H9 (cell line): ENCODE results near the gene COX5A. TPM values are rescaled to one million over a fixed set of nuclear protein-coding genes. Genes with fewer than 3 reads are reported as not detected.

Experiments used
- DNase-seq: peaks from one replicate; pipeline ENCODE4 v3.0.0-alpha.2; 2017
- H2AFZ ChIP-seq: one replicate; pipeline ENCODE4 v1.6.1; 2013; ENCODE audit warnings: mild to moderate bottlenecking, low read length, control low read depth, moderate library complexity
- H2AK5ac ChIP-seq: 2 replicates; pipeline ENCODE4 v1.6.1; 2013; ENCODE audit warnings: low read length, control low read depth, mixed read lengths; ENCODE audit not compliant: insufficient read length
- H2BK120ac ChIP-seq: one replicate; pipeline ENCODE4 v1.6.1; 2013; ENCODE audit warnings: low read depth, mild to moderate bottlenecking, low read length, control low read depth, inconsistent platforms; ENCODE audit not compliant: poor library complexity, severe bottlenecking
- H2BK12ac ChIP-seq: 2 replicates; pipeline ENCODE4 v1.6.1; 2013; ENCODE audit warnings: low read length, control low read depth, mixed read lengths, low read depth; ENCODE audit not compliant: insufficient read length
- H2BK15ac ChIP-seq: 2 replicates; pipeline ENCODE4 v1.6.1; 2013; ENCODE audit warnings: low read depth, low read length, control low read depth
- H2BK20ac ChIP-seq: one replicate; pipeline ENCODE4 v1.6.1; 2013; ENCODE audit warnings: low read depth, mild to moderate bottlenecking, low read length, control low read depth, inconsistent platforms; ENCODE audit not compliant: poor library complexity, severe bottlenecking
- H2BK5ac ChIP-seq: 2 replicates; pipeline ENCODE4 v1.6.1; 2013; ENCODE audit warnings: low read length, control low read depth, mixed read lengths; ENCODE audit not compliant: insufficient read length
- H3K14ac ChIP-seq: 2 replicates; pipeline ENCODE4 v1.6.1; 2013; ENCODE audit warnings: low read length, control low read depth; ENCODE audit not compliant: insufficient read depth
- H3K18ac ChIP-seq: 2 replicates; pipeline ENCODE4 v1.6.1; 2013; ENCODE audit warnings: low read depth, mild to moderate bottlenecking, mixed read lengths, low read length, control low read depth; ENCODE audit not compliant: insufficient read length
- H3K23ac ChIP-seq: 2 replicates; pipeline ENCODE4 v1.6.1; 2013; ENCODE audit warnings: low read length, control low read depth, mixed read lengths, low read depth; ENCODE audit not compliant: insufficient read length
- H3K23me2 ChIP-seq: 2 replicates; pipeline ENCODE4 v1.6.1; 2013; ENCODE audit warnings: low read depth, mild to moderate bottlenecking, mixed read lengths, low read length, control low read depth; ENCODE audit not compliant: insufficient read length, poor library complexity, severe bottlenecking
- H3K27ac ChIP-seq: 2 replicates; pipeline ENCODE4 v1.5.1; 2013; ENCODE audit warnings: low read length, control low read depth, mixed read lengths, low read depth; ENCODE audit not compliant: insufficient read length
- H3K27me3 ChIP-seq: 2 replicates; pipeline ENCODE4 v1.6.1; 2013; ENCODE audit warnings: low read length, control low read depth, inconsistent platforms; ENCODE audit not compliant: insufficient read depth
- H3K4ac ChIP-seq: 2 replicates; pipeline ENCODE4 v1.6.1; 2013; ENCODE audit warnings: low read depth, mild to moderate bottlenecking, control low read depth, inconsistent platforms, low read length, moderate library complexity
- H3K4me1 ChIP-seq: 2 replicates; pipeline ENCODE4 v1.6.1; 2013; ENCODE audit warnings: low read length, control low read depth, inconsistent platforms; ENCODE audit not compliant: insufficient read depth
- H3K4me2 ChIP-seq: 2 replicates; pipeline ENCODE4 v1.6.1; 2013; ENCODE audit warnings: low read length, control low read depth, mixed read lengths; ENCODE audit not compliant: insufficient read length, insufficient read depth
- H3K56ac ChIP-seq: 2 replicates; pipeline ENCODE4 v1.6.1; 2013; ENCODE audit warnings: low read depth, mild to moderate bottlenecking, mixed read lengths, low read length, control low read depth; ENCODE audit not compliant: insufficient read length
- H3K79me1 ChIP-seq: 2 replicates; pipeline ENCODE4 v1.6.1; 2013; ENCODE audit warnings: low read depth, mild to moderate bottlenecking, moderate library complexity, low read length, control low read depth, inconsistent platforms; ENCODE audit not compliant: insufficient read depth, poor library complexity, severe bottlenecking
- H3K79me2 ChIP-seq: 2 replicates; pipeline ENCODE4 v1.6.1; 2013; ENCODE audit warnings: low read length, control low read depth, inconsistent platforms; ENCODE audit not compliant: insufficient read depth
- H3K9ac ChIP-seq: 2 replicates; pipeline ENCODE4 v1.6.1; 2013; ENCODE audit warnings: low read length, control low read depth, mixed read lengths; ENCODE audit not compliant: insufficient read length; ENCODE audit errors: extremely low read depth
- H3K9me3 ChIP-seq: one replicate; pipeline ENCODE4 v1.6.1; 2013; ENCODE audit warnings: low read depth, low read length, inconsistent platforms; ENCODE audit not compliant: control insufficient read depth
- H3T11ph ChIP-seq: one replicate; pipeline ENCODE4 v1.6.1; 2013; ENCODE audit warnings: mild to moderate bottlenecking, low read length, control low read depth, inconsistent platforms
- H4K20me1 ChIP-seq: one replicate; pipeline ENCODE4 v1.6.1; 2013; ENCODE audit not compliant: control insufficient read depth, insufficient read length, insufficient read depth
- H4K5ac ChIP-seq: 2 replicates; pipeline ENCODE4 v1.6.1; 2013; ENCODE audit warnings: low read depth, mild to moderate bottlenecking, mixed read lengths, low read length, control low read depth; ENCODE audit not compliant: insufficient read length
- H4K8ac ChIP-seq: replicated peaks from 2 replicates; pipeline ENCODE4 v1.6.1; 2013; ENCODE audit warnings: low read length, control low read depth, mixed read lengths, low read depth; ENCODE audit not compliant: insufficient read length
- H4K91ac ChIP-seq: 2 replicates; pipeline ENCODE4 v1.6.1; 2013; ENCODE audit warnings: low read depth, mild to moderate bottlenecking, moderate library complexity, mixed read lengths, low read length, control low read depth; ENCODE audit not compliant: insufficient read length
- H3K27ac Mint-ChIP-seq, 3 experiments: 2 replicates in 2 of 3; 3 replicates in 1 of 3; pipeline ENCODE4 v1.8.0; 2020 to 2021; ENCODE audit warnings: mixed read lengths in 3 of 3, mild to moderate bottlenecking in 1 of 3, moderate library complexity in 1 of 3
- H3K27me3 Mint-ChIP-seq: 2 replicates; pipeline ENCODE4 v1.8.0; 2021; ENCODE audit warnings: low read depth, mild to moderate bottlenecking, moderate library complexity, mixed read lengths
- H3K36me3 Mint-ChIP-seq, 3 experiments: 2 replicates in 2 of 3; 3 replicates in 1 of 3; pipeline ENCODE4 v1.8.0; 2020 to 2021; ENCODE audit warnings: low read depth in 3 of 3, mixed read lengths in 3 of 3; ENCODE audit not compliant: insufficient read depth in 1 of 3
- H3K4me1 Mint-ChIP-seq, 2 experiments: 2 replicates each; pipeline ENCODE4 v1.8.0; 2020; ENCODE audit warnings: mixed read lengths in 2 of 2
- H3K4me3 Mint-ChIP-seq, 2 experiments: 2 replicates in 1 of 2; 3 replicates in 1 of 2; pipeline ENCODE4 v1.8.0; 2020 to 2021; ENCODE audit warnings: mild to moderate bottlenecking in 2 of 2, mixed read lengths in 2 of 2, moderate library complexity in 1 of 2
- H3K9me3 Mint-ChIP-seq, 2 experiments: 2 replicates in 1 of 2; 3 replicates in 1 of 2; pipeline ENCODE4 v1.8.0; 2020; ENCODE audit warnings: mild to moderate bottlenecking in 2 of 2, mixed read lengths in 2 of 2, moderate library complexity in 1 of 2
- WGBS: extraction: QIAGEN DNeasy Blood & Tissue Kit; methylation state at CpG from one replicate; pipeline ENCODE4 v1.1.7; 2013; ENCODE audit warnings: missing lambda C conversion rate, low lambda C conversion rate, mixed read lengths; ENCODE audit not compliant: insufficient read length; ENCODE audit errors: extremely low coverage; 5-methylcytosine and 5-hydroxymethylcytosine counted together
- total RNA-seq: library from RNA; stranded (reverse); gene quantifications from 2 replicates; pipeline ENCODE4 v1.2.1, GENCODE V29; 2021
- TF ChIP-seq, protein P1 (sequence below): fragments of 200-600 bp; sonication (generic); conservative IDR thresholded peaks from 3 replicates; pipeline ENCODE4 v1.8.0; 2021; ENCODE audit warnings: antibody characterized with exemption, mild to moderate bottlenecking

COX5A gene
- total RNA-seq, 1 experiment from 2014 or later: 331 TPM

DNA sequence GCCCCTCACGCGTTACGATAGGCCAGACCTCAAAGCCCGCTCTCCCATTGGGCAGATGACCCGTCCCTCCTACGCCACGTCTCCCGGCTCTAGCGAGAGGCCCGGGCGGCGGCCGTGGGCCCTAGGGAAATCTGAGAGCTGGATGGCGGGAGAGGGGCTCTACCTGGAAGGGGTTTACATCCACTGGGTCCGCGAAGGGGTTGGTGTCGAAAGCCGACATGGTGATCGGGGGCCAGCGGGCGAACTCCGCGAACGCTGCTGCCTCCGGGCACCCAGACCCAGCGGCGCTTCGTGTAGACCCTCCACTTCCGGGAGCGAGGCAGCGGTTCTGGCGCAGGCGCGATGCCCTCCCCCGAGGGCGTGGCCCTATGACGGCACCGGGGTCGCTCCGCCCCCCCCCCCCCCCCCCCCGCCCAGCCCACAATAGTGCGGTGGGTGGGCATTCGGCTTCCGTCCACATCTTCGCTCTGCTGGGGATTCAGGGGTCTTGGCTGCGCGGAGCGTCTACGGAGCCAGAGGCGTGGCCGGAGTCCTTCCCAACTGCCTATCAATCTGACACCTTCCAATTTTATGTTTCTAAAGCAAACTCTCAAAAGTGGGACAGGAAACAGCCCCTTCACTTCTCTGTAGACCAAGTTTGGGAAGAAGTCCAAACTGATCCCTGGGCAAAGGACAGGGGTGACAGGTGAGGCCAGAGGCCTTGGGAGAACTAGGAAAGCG lies 64.7 kb downstream of the COX5A start, which contains the start of gene SCAMP2:
Gene SCAMP2 (minus strand): TSS at position 330 of the 720 bp plus-strand sequence. CDS start 110 bp downstream, at position 220.
- no CpG with 5 or more reads among the region's 52 CpGs for WGBS

More for the DNA sequence above, 64.7 kb downstream of the COX5A start, which contains the start of gene SCAMP2:
- peak within 1 kb of the TSS; percentile 79 to 98 (median 98) for H3K27ac Mint-ChIP-seq
- no peaks in the 10 kb centered on the region for H3K4me1 ChIP-seq
- no peaks in the 10 kb centered on the region for H4K20me1 ChIP-seq
- H2BK120ac ChIP-seq: no peak within 1 kb of the TSS
- no peak within 1 kb of the TSS for H3K4ac ChIP-seq
- H3K4me3 Mint-ChIP-seq: peak within 1 kb of the TSS; percentile 89 to 92
- H2AFZ ChIP-seq: peak within 1 kb of the TSS; percentile 4
- no peak within 1 kb of the TSS for H3K27ac ChIP-seq
- no peak within 1 kb of the TSS for H4K5ac ChIP-seq
- peaks cover under 1% of the 10 kb centered on the region in 2 experiments; a peak in 2 of 5 replicates for H3K9me3 Mint-ChIP-seq
- no peaks in the 10 kb centered on the region for H3K27me3 ChIP-seq
- no peaks in the 10 kb centered on the region for H3K9me3 ChIP-seq
- H2BK5ac ChIP-seq: no peak within 1 kb of the TSS
- no peak within 1 kb of the TSS for H2BK15ac ChIP-seq
- H3K23me2 ChIP-seq: peaks cover 12% of the 10 kb centered on the region
- peaks cover 3 to 18% (median 4%) of the 10 kb centered on the region in 3 experiments; a peak in 6 of 7 replicates for H3K36me3 Mint-ChIP-seq
- no peak within 1 kb of the TSS for H2BK12ac ChIP-seq
- peaks cover 11% of the 10 kb centered on the region; the same call in 1 of the 2 replicates for H3K79me2 ChIP-seq
- TF ChIP-seq, protein P1, sequence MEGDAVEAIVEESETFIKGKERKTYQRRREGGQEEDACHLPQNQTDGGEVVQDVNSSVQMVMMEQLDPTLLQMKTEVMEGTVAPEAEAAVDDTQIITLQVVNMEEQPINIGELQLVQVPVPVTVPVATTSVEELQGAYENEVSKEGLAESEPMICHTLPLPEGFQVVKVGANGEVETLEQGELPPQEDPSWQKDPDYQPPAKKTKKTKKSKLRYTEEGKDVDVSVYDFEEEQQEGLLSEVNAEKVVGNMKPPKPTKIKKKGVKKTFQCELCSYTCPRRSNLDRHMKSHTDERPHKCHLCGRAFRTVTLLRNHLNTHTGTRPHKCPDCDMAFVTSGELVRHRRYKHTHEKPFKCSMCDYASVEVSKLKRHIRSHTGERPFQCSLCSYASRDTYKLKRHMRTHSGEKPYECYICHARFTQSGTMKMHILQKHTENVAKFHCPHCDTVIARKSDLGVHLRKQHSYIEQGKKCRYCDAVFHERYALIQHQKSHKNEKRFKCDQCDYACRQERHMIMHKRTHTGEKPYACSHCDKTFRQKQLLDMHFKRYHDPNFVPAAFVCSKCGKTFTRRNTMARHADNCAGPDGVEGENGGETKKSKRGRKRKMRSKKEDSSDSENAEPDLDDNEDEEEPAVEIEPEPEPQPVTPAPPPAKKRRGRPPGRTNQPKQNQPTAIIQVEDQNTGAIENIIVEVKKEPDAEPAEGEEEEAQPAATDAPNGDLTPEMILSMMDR: no peak
- H4K8ac ChIP-seq: no peak within 1 kb of the TSS
- no peak within 1 kb of the TSS for H3K23ac ChIP-seq
- peak within 1 kb of the TSS; percentile 89; the same call in 1 of the 2 replicates for H3K14ac ChIP-seq
- no peak within 1 kb of the TSS for H3T11ph ChIP-seq
- no peak within 1 kb of the TSS for H4K91ac ChIP-seq
- H3K9ac ChIP-seq: peak within 1 kb of the TSS; percentile 82
- H3K27me3 Mint-ChIP-seq: peaks cover 2% of the 10 kb centered on the region; the same call in 1 of the 2 replicates
- peaks cover 14 to 17% of the 10 kb centered on the region in 2 experiments for H3K4me1 Mint-ChIP-seq
- peak within 1 kb of the TSS; percentile 83 for H3K4me2 ChIP-seq
- no peak within 1 kb of the TSS for H3K56ac ChIP-seq
- H2BK20ac ChIP-seq: no peak within 1 kb of the TSS
- H3K18ac ChIP-seq: peak within 1 kb of the TSS; percentile 94
- no peak within 1 kb of the TSS for H2AK5ac ChIP-seq
- peak; percentile 98 for DNase-seq
- H3K79me1 ChIP-seq: peaks cover 2% of the 10 kb centered on the region
